Keratinocyte (primary cell): ENCODE data around the gene USP28.

ENCODE experiments used
- EZH2 ChIP-seq: IDR thresholded peaks from one replicate; pipeline ENCODE4 v1.6.1; 2012; ENCODE audit warnings: inconsistent platforms, mild to moderate bottlenecking, low read length, moderate library complexity
- TF ChIP-seq, protein P1 (sequence below), 3 experiments: IDR thresholded peaks in 1 of 3; conservative IDR thresholded peaks in 1 of 3; optimal IDR thresholded peaks in 1 of 3; 2 replicates in 2 of 3; 3 replicates in 1 of 3; pipeline versions ENCODE3 to v1.5.1; 2011; ENCODE audit warnings: low read length in 3 of 3, mild to moderate bottlenecking in 3 of 3, moderate library complexity in 2 of 3, control low read depth in 1 of 3, inconsistent platforms in 1 of 3; ENCODE audit not compliant: insufficient read depth in 2 of 3; ENCODE audit errors: extremely low read depth in 1 of 3

DNA sequence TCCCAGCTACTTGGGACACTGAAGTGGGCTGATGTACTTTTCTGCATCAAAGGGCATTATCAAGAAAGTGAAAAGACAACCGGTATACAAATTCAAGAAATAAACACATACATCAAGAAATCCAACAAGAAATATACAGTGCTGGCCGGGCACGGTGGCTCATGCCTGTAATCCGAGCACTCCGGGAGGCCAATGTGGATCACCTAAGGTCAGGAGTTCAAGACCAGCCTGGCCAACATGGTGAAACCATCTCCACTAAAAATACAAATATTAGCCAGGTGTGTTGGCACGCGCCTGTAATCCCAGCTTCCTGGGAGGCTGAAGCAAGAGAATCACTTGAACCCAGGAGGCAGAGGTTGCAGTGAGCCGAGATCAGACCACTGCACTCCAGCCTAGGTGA, 9.5 kb downstream of the USP28 start:
- TF ChIP-seq, protein P1, sequence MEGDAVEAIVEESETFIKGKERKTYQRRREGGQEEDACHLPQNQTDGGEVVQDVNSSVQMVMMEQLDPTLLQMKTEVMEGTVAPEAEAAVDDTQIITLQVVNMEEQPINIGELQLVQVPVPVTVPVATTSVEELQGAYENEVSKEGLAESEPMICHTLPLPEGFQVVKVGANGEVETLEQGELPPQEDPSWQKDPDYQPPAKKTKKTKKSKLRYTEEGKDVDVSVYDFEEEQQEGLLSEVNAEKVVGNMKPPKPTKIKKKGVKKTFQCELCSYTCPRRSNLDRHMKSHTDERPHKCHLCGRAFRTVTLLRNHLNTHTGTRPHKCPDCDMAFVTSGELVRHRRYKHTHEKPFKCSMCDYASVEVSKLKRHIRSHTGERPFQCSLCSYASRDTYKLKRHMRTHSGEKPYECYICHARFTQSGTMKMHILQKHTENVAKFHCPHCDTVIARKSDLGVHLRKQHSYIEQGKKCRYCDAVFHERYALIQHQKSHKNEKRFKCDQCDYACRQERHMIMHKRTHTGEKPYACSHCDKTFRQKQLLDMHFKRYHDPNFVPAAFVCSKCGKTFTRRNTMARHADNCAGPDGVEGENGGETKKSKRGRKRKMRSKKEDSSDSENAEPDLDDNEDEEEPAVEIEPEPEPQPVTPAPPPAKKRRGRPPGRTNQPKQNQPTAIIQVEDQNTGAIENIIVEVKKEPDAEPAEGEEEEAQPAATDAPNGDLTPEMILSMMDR (optimal IDR thresholded peaks at IDR 0.05 in 1 of 3, IDR thresholded peaks at IDR 0.05 in 1 of 3, conservative IDR thresholded peaks at IDR 0.05 in 1 of 3; ENCODE audit: extremely low read depth in 1 of 3, insufficient read depth in 2 of 3, low read length in 3 of 3), result no peak
- no peak for TF ChIP-seq EZH2
